Erythroblast (primary cell): ENCODE measurements around the gene TAS2R60.
"Not testable (repeated sequence)": the region's sequence is repeated elsewhere in the genome, so short reads cannot be mapped to it uniquely, and the experiment has no call there.

Experiments used
- DNase-seq, 2 experiments: peaks; one replicate each; lab custom pipeline; 2025; lab: John Stamatoyannopoulos, UW
- GATA1 ChIP-seq: IDR thresholded peaks from 2 replicates; pipeline ENCODE4 v1.6.1; 2011; ENCODE audit warnings: low read depth, mild to moderate bottlenecking, control low read depth, low read length, moderate library complexity
- POLR2A ChIP-seq: IDR thresholded peaks from 2 replicates; pipeline ENCODE4 v1.6.1; 2011; ENCODE audit warnings: mild to moderate bottlenecking, low read length

The TAS2R60 gene

GRCh38 chr7:143417734-143418383 is 25.4 kb upstream of the TAS2R60 start:
- no peak for DNase-seq
- TF ChIP-seq POLR2A (no peak), GATA1 (no peak)

GRCh38 chr7:143418681-143419458 is 24.4 kb upstream of the TAS2R60 start:
- DNase-seq, result no peak

GRCh38 chr7:143419880-143420279 is 23.4 kb upstream of the TAS2R60 start:
- TF ChIP-seq GATA1 (no peak), POLR2A (no peak)
- DNase-seq, result no peak

More at GRCh38 chr7:143418681-143419458, 24.4 kb upstream of the TAS2R60 start:
- TF ChIP-seq POLR2A, result no peak
- no peak for TF ChIP-seq GATA1

GRCh38 chr7:143420624-143421023 is 22.6 kb upstream of the TAS2R60 start:
- not testable (repeated sequence) for DNase-seq

- DNase-seq, result no peak
- no peak for TF ChIP-seq GATA1
- no peak for TF ChIP-seq POLR2A
These were observed 21.2 kb upstream of the TAS2R60 start for GRCh38 chr7:143422033-143422432.

- DNase-seq, result not testable (repeated sequence)
These were observed 18.8 kb upstream of the TAS2R60 start for GRCh38 chr7:143424476-143424875.

- TF ChIP-seq POLR2A, result no peak
- TF ChIP-seq GATA1, result no peak
- DNase-seq, result no peak
These were observed 16.6 kb upstream of the TAS2R60 start for GRCh38 chr7:143426479-143427142.

- DNase-seq, result no peak
- no peak for TF ChIP-seq POLR2A
- TF ChIP-seq GATA1, result no peak
These were observed 13.2 kb upstream of the TAS2R60 start for GRCh38 chr7:143429770-143430698.

GRCh38 chr7:143431109-143431508 is 12.1 kb upstream of the TAS2R60 start:
- no peak for DNase-seq
- TF ChIP-seq GATA1, result no peak
- TF ChIP-seq POLR2A, result no peak

- TF ChIP-seq GATA1, result no peak
- no peak for TF ChIP-seq POLR2A
- DNase-seq, result no peak
These were observed 9.5 kb upstream of the TAS2R60 start for GRCh38 chr7:143433759-143434158.

GRCh38 chr7:143434660-143435059 is 8.6 kb upstream of the TAS2R60 start:
- DNase-seq, result no peak
- TF ChIP-seq GATA1, result no peak
- no peak for TF ChIP-seq POLR2A

GRCh38 chr7:143435266-143435665 is 8.0 kb upstream of the TAS2R60 start:
- no peak for TF ChIP-seq POLR2A
- no peak for TF ChIP-seq GATA1
- DNase-seq, result no peak

GRCh38 chr7:143436325-143436946 is 6.8 kb upstream of the TAS2R60 start:
- DNase-seq, result no peak
- no peak for TF ChIP-seq POLR2A
- TF ChIP-seq GATA1, result no peak

- TF ChIP-seq POLR2A, result no peak
- TF ChIP-seq GATA1, result no peak
- DNase-seq, result no peak
These were observed 5.7 kb upstream of the TAS2R60 start for GRCh38 chr7:143437578-143437977.
